Activated naive CD4-positive, alpha-beta T cell treated with anti-CD3 and anti-CD28 coated beads for 36 hours (primary cell): ENCODE results near the gene HELZ. TPM values are rescaled to one million over a fixed set of nuclear protein-coding genes. Genes with fewer than 3 reads are reported as not detected.
"Not testable (repeated sequence)": the region's sequence is repeated elsewhere in the genome, so short reads cannot be mapped to it uniquely, and the experiment has no call there.

Experiments
- CTCF ChIA-PET: fragments of 350-600 bp; sonication (Branson Sonifier 250); formaldehyde crosslinking; loops from one replicate; lab custom pipeline; 2021; ENCODE audit warnings: antibody characterized with exemption; lab: Charles Lee
- DNase-seq: peaks from one replicate; pipeline ENCODE4 v3.0.0-alpha.2; 2020
- H3K27ac Mint-ChIP-seq: one replicate; pipeline ENCODE4 v1.8.0; 2021; ENCODE audit warnings: mild to moderate bottlenecking, mixed read lengths
- H3K27me3 Mint-ChIP-seq: one replicate; pipeline ENCODE4 v1.8.0; 2021; ENCODE audit warnings: low read depth, mixed read lengths
- H3K36me3 Mint-ChIP-seq: one replicate; pipeline ENCODE4 v1.8.0; 2021; ENCODE audit warnings: low read depth, mixed read lengths
- H3K4me1 Mint-ChIP-seq: one replicate; pipeline ENCODE4 v1.8.0; 2021; ENCODE audit warnings: low read depth, mixed read lengths
- H3K4me3 Mint-ChIP-seq: one replicate; pipeline ENCODE4 v1.8.0; 2021; ENCODE audit warnings: mild to moderate bottlenecking, moderate library complexity, mixed read lengths
- H3K9me3 Mint-ChIP-seq: one replicate; pipeline ENCODE4 v1.8.0; 2021; ENCODE audit warnings: mixed read lengths
- intact Hi-C: fragments of 100-400 bp; cut with micrococcal nuclease; formaldehyde crosslinking; loops from one replicate; pipeline ENCODE4 v1.15.1; 2023
- total RNA-seq, 2 experiments: library from RNA; stranded (reverse); gene quantifications; one replicate each; pipeline ENCODE4 v1.2.3, GENCODE V29; 2021

Gene HELZ
- total RNA-seq, 2 experiments from 2014 or later = 34.7 to 39.5 TPM

- Mint-ChIP-seq H3K36me3 (peaks cover 33% of the 10 kb centered on the region), H3K4me1 (peaks cover 13% of the 10 kb centered on the region)
- peak; percentile 5 for DNase-seq
- H3K27me3 Mint-ChIP-seq, H3K9me3 Mint-ChIP-seq, H3K4me3 Mint-ChIP-seq, H3K27ac Mint-ChIP-seq, intact Hi-C loops, CTCF ChIA-PET: not testable (repeated sequence)
Measured at GRCh38 chr17:67197023-67197422, 48.0 kb downstream of the HELZ start.

DNA sequence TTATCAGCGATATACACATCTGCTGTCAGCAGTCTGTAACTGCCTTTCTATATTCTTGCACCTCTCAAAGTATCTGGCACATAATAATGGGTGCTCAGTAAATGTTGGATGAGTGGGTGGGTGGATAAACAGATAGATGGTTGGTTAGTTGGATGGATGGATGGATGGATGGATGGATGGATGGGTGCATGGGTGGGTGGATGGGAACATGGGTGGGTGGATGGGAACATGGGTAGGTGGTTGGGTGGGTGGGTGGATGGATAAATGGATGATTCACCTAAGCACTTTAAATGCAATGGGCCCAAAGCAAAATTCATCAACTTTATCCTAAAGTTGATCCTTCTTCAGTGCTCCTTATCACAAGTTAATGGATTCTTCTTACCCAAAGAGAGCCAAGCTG lies 48.6 kb downstream of the HELZ start:
- no peak overlapping the region for H3K27ac Mint-ChIP-seq
- no peaks in the 10 kb centered on the region for H3K27me3 Mint-ChIP-seq
- H3K9me3 Mint-ChIP-seq = peaks cover 8% of the 10 kb centered on the region
- intact Hi-C loops = no loop called here
- peaks cover 32% of the 10 kb centered on the region for H3K36me3 Mint-ChIP-seq
- no peak for DNase-seq
- H3K4me3 Mint-ChIP-seq = no peak overlapping the region
- CTCF ChIA-PET = no interaction called here
- H3K4me1 Mint-ChIP-seq = peaks cover 13% of the 10 kb centered on the region

GRCh38 chr17:67194134-67194533 lies 50.9 kb downstream of the HELZ start:
- Mint-ChIP-seq H3K4me1 (peaks cover 13% of the 10 kb centered on the region), H3K27me3 (no peaks in the 10 kb centered on the region), H3K27ac (no peak overlapping the region), H3K36me3 (peaks cover 26% of the 10 kb centered on the region), H3K9me3 (peaks cover 8% of the 10 kb centered on the region), H3K4me3 (no peak overlapping the region)
- CTCF ChIA-PET = interaction anchor here (1.4 kb wide), 1 partner anchor 18 kb away, joined by 3 read pairs; no protein-coding TSS in a partner anchor
- intact Hi-C loops = no loop called here
- no peak for DNase-seq

GRCh38 chr17:67187927-67188326 lies 57.1 kb downstream of the HELZ start:
- intact Hi-C loops = no loop called here
- Mint-ChIP-seq H3K4me1 (peaks cover 7% of the 10 kb centered on the region), H3K9me3 (no peaks in the 10 kb centered on the region), H3K27me3 (no peaks in the 10 kb centered on the region), H3K36me3 (peaks cover 13% of the 10 kb centered on the region), H3K4me3 (no peak overlapping the region), H3K27ac (no peak overlapping the region)
- no peak for DNase-seq
- CTCF ChIA-PET = interaction anchor here (0.6 kb wide), 1 partner anchor 674 kb away, joined by 3 read pairs; no protein-coding TSS in a partner anchor

- no peak for DNase-seq
- Mint-ChIP-seq H3K36me3 (peaks cover 11% of the 10 kb centered on the region), H3K4me3 (no peak overlapping the region), H3K4me1 (peaks cover 6% of the 10 kb centered on the region), H3K27me3 (no peaks in the 10 kb centered on the region), H3K27ac (no peak overlapping the region), H3K9me3 (no peaks in the 10 kb centered on the region)
- CTCF ChIA-PET = no interaction called here
- intact Hi-C loops = no loop called here
Measured at GRCh38 chr17:67186782-67187181, 58.2 kb downstream of the HELZ start.

DNA sequence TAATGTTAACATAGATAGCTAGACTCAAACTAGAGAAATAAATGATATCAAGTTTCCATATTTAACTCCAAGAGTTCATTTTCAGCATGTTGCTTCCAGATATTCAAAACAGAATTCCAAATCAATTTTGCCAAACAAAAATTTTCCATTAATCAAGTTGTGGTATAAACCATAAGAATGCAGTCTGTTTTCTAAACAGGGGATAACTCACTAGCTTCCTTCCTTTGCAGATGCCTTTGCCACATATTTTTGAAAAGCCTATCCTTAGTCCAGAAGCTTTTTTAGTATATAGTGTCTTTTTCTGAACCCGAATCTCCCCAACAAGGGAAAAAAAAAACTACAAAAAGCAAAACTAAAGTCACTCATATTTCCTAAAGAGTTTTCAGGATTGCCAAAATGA lies 61.5 kb downstream of the HELZ start:
- Mint-ChIP-seq H3K27me3 (no peaks in the 10 kb centered on the region), H3K4me1 (peaks cover 6% of the 10 kb centered on the region), H3K36me3 (peaks cover 6% of the 10 kb centered on the region), H3K9me3 (no peaks in the 10 kb centered on the region), H3K4me3 (no peak overlapping the region), H3K27ac (no peak overlapping the region)
- intact Hi-C loops = no loop called here
- CTCF ChIA-PET = no interaction called here
- DNase-seq = no peak

- no peaks in the 10 kb centered on the region for H3K4me1 Mint-ChIP-seq
- H3K27ac Mint-ChIP-seq = no peak overlapping the region
- intact Hi-C loops = no loop called here
- H3K27me3 Mint-ChIP-seq = no peaks in the 10 kb centered on the region
- no peaks in the 10 kb centered on the region for H3K9me3 Mint-ChIP-seq
- peaks cover 5% of the 10 kb centered on the region for H3K36me3 Mint-ChIP-seq
- CTCF ChIA-PET = no interaction called here
- H3K4me3 Mint-ChIP-seq = no peak overlapping the region
- DNase-seq = no peak
Measured at GRCh38 chr17:67181825-67182224, 63.2 kb downstream of the HELZ start.

GRCh38 chr17:67180275-67180674 lies 64.7 kb downstream of the HELZ start:
- Mint-ChIP-seq H3K36me3 (peaks cover 9% of the 10 kb centered on the region), H3K27ac (no peak overlapping the region), H3K9me3 (no peaks in the 10 kb centered on the region), H3K4me1 (no peaks in the 10 kb centered on the region), H3K27me3 (no peaks in the 10 kb centered on the region), H3K4me3 (no peak overlapping the region)
- intact Hi-C loops = no loop called here
- DNase-seq = no peak
- CTCF ChIA-PET = no interaction called here

DNA sequence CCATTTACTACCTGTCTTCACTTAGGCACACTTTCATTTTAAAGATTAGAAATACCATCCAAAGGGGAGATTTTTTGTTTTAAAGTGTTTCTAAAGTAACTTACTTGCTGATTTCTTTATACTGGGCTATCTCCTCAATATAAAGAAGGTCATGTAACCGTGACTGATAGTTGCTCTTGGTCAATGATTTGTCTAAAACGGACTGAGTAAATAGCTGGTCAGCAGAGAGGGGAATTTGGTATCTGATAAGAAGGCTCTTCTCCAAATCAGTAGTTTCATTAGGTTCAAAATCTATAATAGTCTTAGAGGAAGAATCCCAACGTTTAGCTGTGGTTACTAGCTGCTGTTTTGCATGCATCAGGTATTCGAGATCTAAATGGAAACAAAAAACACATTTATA lies 66.4 kb downstream of the HELZ start:
- H3K4me1 Mint-ChIP-seq = no peaks in the 10 kb centered on the region
- H3K27me3 Mint-ChIP-seq = no peaks in the 10 kb centered on the region
- no peak overlapping the region for H3K4me3 Mint-ChIP-seq
- intact Hi-C loops = no loop called here
- H3K27ac Mint-ChIP-seq = no peak overlapping the region
- H3K36me3 Mint-ChIP-seq = peaks cover 20% of the 10 kb centered on the region
- no peak for DNase-seq
- H3K9me3 Mint-ChIP-seq = no peaks in the 10 kb centered on the region
- CTCF ChIA-PET = interaction anchor here (0.6 to 1.4 kb wide), 2 partner anchors 37 to 227 kb away, joined by 3 to 4 read pairs; no protein-coding TSS in a partner anchor

DNA sequence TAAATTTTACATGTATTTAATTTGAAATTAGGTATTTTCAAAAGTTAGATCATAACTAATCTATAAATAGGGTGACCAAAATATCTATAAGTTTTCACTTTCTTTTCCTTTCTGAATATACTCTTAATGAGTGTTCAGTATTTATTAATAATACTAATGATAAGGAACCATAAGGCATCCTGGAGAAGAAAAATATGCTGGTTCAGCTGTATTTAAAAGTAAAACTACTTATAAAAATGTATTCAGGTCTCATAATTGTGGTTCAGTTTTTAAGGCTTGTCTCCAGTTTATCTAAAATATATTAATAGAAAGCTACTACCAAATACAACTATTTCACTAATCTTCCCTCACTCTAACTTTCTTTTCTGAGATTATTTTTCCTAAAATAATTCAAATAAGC lies 67.3 kb downstream of the HELZ start:
- Mint-ChIP-seq H3K27me3 (no peaks in the 10 kb centered on the region), H3K9me3 (no peaks in the 10 kb centered on the region), H3K36me3 (peaks cover 21% of the 10 kb centered on the region), H3K27ac (no peak overlapping the region), H3K4me3 (no peak overlapping the region), H3K4me1 (no peaks in the 10 kb centered on the region)
- no peak for DNase-seq
- CTCF ChIA-PET = interaction anchor here (1.4 kb wide), 1 partner anchor 38 kb away, joined by 4 read pairs; no protein-coding TSS in a partner anchor
- intact Hi-C loops = no loop called here

DNA sequence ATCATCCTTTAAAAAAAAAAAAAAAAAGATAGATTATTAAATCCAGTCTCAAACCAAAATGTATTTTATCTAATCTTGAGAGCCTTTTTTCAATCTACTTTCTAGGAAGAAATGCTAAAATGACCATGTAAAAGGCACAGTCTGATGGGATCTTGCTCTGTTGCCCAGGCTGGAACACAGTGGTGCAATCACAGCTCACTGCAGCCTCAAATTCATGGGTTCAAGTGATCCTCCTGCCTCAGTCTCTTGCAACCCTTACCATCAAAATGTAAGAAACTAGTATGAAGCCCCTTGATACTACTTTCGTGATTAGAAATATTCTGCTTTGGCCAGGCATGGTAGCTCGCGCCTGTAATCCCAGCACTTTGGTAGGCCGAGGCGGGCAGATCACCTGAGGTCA lies 70.8 kb downstream of the HELZ start:
- CTCF ChIA-PET = no interaction called here
- peaks cover 23% of the 10 kb centered on the region for H3K36me3 Mint-ChIP-seq
- intact Hi-C loops = no loop called here
- no peak overlapping the region for H3K4me3 Mint-ChIP-seq
- H3K27me3 Mint-ChIP-seq = no peaks in the 10 kb centered on the region
- no peaks in the 10 kb centered on the region for H3K9me3 Mint-ChIP-seq
- no peak for DNase-seq
- no peaks in the 10 kb centered on the region for H3K4me1 Mint-ChIP-seq
- no peak overlapping the region for H3K27ac Mint-ChIP-seq

DNA sequence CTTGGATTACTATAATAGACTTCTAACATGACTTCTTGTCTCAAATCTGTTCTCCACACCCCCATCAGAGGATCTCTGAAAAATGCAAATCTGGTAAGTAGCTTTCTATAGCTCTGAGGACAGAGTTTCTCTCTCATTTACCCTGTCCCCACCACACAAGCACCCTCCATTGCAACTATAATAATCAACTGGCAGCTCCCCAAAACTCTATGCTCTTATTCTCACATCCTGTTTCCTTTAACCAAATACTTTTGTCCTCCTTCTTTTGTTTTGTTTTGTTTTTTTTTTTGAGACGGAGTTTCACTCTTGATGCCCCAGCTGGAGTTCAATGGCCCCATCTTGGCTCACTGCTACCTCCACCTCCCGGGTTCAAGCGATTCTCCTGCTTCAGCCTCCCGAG lies 73.4 kb downstream of the HELZ start:
- DNase-seq = no peak
- CTCF ChIA-PET = interaction anchor here (0.6 to 0.7 kb wide), 2 partner anchors 132 to 391 kb away, joined by 3 to 4 read pairs; no protein-coding TSS in a partner anchor
- Mint-ChIP-seq H3K27ac (no peak overlapping the region), H3K36me3 (peaks cover 20% of the 10 kb centered on the region), H3K9me3 (no peaks in the 10 kb centered on the region), H3K27me3 (no peaks in the 10 kb centered on the region), H3K4me3 (no peak overlapping the region), H3K4me1 (no peaks in the 10 kb centered on the region)
- intact Hi-C loops = no loop called here

- DNase-seq = no peak
- intact Hi-C loops = no loop called here
- no peaks in the 10 kb centered on the region for H3K27me3 Mint-ChIP-seq
- no peaks in the 10 kb centered on the region for H3K9me3 Mint-ChIP-seq
- H3K36me3 Mint-ChIP-seq = peaks cover 22% of the 10 kb centered on the region
- CTCF ChIA-PET = interaction anchor here (1.1 kb wide), 1 partner anchor 53 kb away, joined by 3 read pairs; no protein-coding TSS in a partner anchor
- no peaks in the 10 kb centered on the region for H3K4me1 Mint-ChIP-seq
- H3K4me3 Mint-ChIP-seq = no peak overlapping the region
- H3K27ac Mint-ChIP-seq = no peak overlapping the region
Measured at GRCh38 chr17:67168496-67168895, 76.5 kb downstream of the HELZ start.
